Pons (tissue), 1 donor: ENCODE results near the gene LGI1.

ENCODE experiments used
- DNase-seq: peaks from one replicate; pipeline ENCODE4 v3.0.0-alpha.2; 2016; ENCODE audit warnings: low spot score

The LGI1 gene

DNA sequence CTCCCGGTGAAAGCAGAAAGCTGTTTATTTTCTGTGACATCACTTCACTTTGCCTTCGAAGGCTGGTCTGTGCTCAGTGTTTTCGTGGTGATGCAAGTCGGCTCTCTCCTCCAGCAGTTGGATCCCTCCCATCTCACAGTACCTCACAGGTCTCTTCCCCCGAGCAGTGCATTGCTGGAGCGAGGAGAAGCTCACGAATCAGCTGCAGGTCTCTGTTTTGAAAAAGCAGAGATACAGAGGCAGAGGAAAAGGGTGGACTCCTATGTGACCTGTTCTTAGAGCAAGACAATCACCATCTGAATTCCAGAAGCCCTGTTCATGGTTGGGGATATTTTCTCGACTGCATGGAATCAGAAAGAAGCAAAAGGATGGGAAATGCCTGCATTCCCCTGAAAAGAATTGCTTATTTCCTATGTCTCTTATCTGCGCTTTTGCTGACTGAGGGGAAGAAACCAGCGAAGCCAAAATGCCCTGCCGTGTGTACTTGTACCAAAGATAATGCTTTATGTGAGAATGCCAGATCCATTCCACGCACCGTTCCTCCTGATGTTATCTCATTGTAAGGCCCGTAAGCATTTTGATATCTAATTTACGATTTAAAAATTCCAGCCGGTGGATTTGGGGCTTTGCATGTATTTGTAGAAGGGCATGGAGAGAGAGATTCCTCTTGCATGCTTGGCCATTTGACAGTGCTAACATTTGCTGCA lies at the start of gene LGI1:
Gene LGI1 (plus strand): TSS at position 136 of the 707 bp plus-strand sequence. CDS start 209 bp downstream, at position 345.
- peak; percentile 45 for DNase-seq

DNA sequence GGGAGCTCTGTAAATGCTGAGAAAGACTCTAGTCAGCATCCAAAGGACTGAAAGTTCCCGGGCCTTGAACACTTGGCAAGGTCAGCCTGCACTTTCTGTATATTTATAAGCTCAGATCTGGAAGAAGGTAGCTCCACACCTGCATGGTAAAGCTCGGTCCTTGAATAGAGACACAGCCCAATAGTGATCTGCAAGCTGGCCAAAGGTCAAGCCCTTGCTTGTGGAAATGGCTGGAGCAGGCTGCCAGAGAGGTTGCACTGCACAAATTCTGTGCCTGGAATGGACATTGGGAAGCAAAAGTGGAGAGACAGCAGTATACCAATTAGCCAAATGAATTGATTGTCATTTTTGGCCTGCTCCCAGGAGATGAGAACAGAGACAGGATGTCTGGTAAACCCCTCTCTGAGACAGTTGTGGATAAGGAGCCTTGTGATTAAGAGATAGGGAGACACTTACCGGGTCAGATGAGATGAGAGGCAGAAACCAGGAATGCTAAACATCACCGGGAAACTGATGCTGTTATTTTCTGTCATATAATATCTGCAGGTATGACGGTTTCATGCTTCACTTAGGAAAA lies 47.3 kb upstream of the LGI1 start:
- no peak for DNase-seq

DNA sequence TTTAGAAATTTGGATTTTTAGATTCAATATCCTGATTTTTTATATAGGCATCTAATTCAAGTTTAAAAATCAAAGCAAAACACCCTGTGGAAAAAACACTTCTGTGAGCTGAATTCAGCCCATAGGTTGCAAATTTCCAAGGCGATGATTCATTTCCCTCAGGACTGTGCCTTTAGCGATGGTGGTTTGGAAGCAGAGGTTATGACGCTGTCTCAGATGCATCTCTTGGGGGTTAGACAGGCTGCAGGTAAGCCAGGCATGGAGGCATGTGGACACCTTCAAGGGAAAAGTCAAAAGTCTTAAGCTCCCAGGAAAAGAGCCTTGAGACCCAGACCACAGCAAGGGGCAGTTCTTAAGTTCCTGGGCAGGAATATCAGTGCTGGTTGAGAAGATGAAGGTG lies 45.8 kb upstream of the LGI1 start:
- no peak for DNase-seq

DNA sequence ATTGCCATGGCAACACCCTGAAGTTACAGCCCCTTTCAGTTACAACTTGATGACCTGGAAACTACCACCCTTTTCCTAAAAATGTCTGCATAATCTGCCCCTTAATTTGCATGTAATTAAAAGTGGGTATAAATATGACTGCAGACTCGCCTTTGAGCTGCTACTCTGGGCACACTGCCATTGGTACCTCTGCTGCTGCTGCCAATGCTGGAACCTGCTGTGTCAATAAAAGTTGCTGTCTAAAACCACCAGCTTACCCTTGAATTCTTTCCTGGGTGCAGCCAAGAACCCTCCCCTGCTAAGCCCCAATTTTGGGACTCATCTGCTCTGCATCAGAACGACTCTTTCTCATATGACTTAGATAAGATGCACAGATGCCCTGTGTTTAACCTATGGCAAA lies 45.1 kb upstream of the LGI1 start:
- no peak for DNase-seq

DNA sequence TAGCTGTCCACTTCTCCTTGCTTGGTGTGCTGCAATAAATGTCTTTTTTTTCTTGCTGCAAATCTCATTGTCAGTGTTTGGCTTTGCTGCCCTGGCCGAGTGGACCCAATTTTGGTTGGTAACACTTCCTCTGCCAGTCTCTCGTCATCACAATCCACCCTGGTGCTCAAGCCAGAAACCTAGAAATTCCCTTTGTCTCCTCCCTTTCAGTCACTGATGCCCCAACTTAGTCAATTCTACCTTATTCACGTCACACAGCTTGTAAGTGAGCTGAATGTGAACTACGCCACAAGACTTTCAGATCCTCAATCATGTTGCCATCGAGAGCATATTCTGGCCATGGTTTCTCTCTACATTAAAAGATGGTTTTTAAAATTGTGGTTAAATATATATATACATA lies 42.4 kb upstream of the LGI1 start:
- DNase-seq, result no peak

GRCh38 chr10:93716766-93717165 lies 41.0 kb upstream of the LGI1 start:
- DNase-seq, result no peak

GRCh38 chr10:93718937-93719725 lies 38.6 kb upstream of the LGI1 start:
- no peak for DNase-seq

GRCh38 chr10:93719901-93720300 lies 37.8 kb upstream of the LGI1 start:
- no peak for DNase-seq

GRCh38 chr10:93722550-93722949 lies 35.2 kb upstream of the LGI1 start:
- DNase-seq, result no peak

DNA sequence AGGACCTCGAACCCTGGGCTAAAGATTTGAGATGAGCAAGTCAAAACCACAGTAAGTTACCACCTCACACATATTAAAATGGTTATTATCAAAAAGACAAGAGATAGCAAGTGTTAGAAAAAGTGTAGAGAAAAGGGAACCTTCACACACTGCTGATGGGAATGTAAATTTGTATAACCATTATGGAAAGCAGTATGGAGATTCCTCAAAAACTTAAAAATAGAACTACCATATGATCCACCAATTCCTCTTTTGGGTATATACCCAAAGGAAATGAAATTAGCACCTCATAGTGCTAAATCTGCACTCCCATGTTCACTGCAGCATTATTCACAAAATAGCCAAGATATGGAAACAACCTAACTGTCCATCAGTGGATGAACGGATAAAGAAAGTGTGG lies 34.6 kb upstream of the LGI1 start:
- no peak for DNase-seq

- DNase-seq, result no peak
Observed at GRCh38 chr10:93726024-93726423, 31.7 kb upstream of the LGI1 start.

DNA sequence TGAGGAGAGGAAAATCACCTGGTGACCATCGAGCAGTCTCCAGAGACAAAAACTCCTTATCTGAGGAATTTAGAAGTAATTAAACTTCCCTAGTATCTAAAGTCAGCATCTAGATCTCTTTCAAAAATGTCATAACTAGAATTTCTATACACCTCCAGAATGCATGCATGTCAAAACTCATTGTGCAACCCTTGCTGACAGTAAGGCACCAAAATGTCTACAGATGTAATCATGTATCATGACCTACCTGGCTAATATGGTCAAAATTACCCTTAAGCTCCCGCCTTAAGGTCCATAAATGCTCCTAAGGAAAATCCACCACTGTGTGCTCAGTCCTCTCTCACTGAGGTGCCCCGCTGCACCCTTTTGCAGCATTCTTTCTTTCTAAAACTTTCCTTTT lies 16.4 kb upstream of the LGI1 start:
- DNase-seq, result no peak

GRCh38 chr10:93742633-93743349 lies 14.9 kb upstream of the LGI1 start:
- peak; percentile 53 for DNase-seq

GRCh38 chr10:93745408-93746065 lies 12.2 kb upstream of the LGI1 start:
- peak; percentile 59 for DNase-seq

DNA sequence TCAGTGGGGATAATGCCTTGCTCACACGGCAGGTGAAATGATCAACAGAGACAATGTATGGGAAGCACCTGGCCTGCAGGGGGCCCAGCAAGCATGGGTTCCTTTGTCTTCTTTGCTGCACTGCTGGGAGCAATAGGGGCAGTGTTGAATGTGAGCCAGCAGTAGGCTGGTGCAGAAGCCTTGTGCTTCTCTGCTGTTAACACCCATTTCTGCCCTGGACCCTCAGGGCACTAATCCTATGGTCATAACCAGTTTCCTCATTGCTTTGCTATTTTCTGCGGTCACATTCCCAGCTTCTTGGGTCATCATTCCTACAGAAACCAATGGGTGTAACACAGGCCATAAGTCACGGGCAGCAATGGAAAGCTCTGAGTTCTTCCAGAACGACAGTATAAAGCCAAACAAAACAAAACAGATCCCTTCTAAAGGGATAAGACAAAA lies 10.9 kb upstream of the LGI1 start:
- DNase-seq, result no peak

DNA sequence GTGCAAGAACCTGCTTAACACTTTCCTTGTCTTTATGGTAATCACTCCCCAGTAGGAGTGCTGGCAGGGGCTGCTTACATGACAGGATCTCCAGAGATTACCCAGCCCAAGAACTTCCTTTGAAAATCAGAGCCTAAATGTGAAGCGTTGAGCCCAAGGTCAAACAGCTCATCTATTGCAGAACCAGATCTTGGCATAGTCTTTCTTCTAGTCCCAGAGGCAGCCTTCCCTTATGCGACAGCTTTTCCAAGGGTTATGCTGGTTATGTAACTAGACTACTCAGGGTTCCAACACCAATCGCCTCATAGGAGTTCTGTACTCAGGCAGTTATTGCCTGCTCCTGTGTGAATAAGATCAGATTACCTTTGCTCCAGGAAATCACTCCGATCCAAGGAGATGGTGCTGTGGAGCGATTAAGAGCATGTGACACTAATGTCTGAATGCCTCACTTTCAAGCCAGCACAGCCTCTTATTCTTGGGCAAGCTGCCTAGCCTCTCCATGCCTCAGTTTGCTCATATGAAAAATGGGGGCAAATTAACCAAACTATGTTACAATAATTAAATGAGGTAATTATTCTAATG lies 8.4 kb upstream of the LGI1 start:
- DNase-seq, result no peak

GRCh38 chr10:93751124-93751523 lies 6.6 kb upstream of the LGI1 start:
- DNase-seq, result no peak

DNA sequence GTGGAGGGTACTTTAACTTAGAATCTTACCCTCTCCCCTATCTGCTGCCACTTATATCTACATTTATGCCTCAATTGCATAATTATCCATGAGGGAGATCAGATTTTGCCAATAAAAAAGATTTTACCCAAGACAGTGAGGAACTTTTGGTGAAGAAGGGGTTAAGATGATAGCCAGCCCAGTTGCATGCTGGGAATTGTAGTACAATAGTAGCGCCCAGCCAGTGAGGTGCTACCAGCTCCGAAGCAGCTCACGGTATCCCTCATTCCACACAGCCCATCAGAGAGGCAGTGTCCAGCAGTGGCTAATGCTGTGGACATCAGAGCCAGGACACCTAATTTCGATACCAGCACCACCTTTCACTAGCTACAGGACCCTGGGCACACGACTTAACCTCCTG lies 5.9 kb upstream of the LGI1 start:
- DNase-seq, result no peak

DNA sequence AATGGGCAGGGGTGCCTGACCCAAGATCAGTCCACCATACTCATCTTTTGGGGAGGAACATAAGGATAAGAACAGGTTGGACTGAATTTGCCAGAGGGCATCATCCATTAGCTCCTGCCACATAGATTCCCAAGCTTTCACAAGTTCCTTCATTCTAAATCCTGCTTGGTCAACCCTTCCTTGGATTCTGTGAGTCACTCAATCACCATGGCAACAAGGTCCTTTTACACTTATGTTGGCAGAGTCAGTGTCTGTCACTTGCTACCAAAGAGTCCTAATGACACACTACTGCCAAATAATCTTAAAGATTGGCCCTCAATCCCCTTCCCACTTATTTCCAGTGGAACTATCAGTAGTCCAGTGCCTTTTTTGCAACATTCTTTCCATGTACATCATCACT lies 5.0 kb upstream of the LGI1 start:
- DNase-seq, result no peak

- no peak for DNase-seq
Observed at GRCh38 chr10:93753621-93754250, 4.0 kb upstream of the LGI1 start.

GRCh38 chr10:93754761-93755160 lies 3.0 kb upstream of the LGI1 start:
- DNase-seq, result no peak
